AG09309 (cell line): ENCODE data around the gene CYTH1.

ENCODE experiments used
- DNase-seq: peaks from one replicate; pipeline ENCODE4 v3.0.0-alpha.2; 2010; ENCODE audit warnings: low read depth
- H3K4me3 ChIP-seq: 2 replicates; pipeline ENCODE4 v1.5.1; 2011; ENCODE audit warnings: mild to moderate bottlenecking, low read depth, low read length, moderate library complexity; ENCODE audit not compliant: control insufficient read depth
- TF ChIP-seq, protein P1 (sequence below): IDR thresholded peaks from 2 replicates; pipeline ENCODE4 v1.5.1; 2011; ENCODE audit warnings: mild to moderate bottlenecking, low read depth, low read length, inconsistent platforms; ENCODE audit not compliant: insufficient read depth, control insufficient read depth; ENCODE audit errors: missing control alignments

Gene CYTH1

DNA sequence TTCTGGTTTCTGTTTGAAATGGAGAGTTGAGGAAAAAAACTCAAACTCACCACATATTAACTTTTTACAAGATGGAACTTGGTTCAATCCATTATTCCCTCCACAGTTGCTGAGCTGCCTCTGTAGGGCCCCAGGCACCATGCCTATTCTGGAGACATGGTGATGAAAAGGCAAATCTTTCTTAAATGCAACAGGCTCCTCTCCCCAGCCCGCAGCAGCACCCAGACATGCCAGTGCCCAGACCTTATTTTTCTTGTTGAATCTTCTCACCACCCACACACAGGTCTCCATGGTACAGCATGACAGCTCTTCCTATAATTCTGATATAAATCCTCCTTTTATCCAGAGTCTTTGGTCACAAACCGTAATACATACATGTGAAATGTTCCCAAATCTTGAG is 7.6 kb downstream of the CYTH1 start:
- no peak overlapping the region for H3K4me3 ChIP-seq
- no peak for DNase-seq
- TF ChIP-seq, protein P1, sequence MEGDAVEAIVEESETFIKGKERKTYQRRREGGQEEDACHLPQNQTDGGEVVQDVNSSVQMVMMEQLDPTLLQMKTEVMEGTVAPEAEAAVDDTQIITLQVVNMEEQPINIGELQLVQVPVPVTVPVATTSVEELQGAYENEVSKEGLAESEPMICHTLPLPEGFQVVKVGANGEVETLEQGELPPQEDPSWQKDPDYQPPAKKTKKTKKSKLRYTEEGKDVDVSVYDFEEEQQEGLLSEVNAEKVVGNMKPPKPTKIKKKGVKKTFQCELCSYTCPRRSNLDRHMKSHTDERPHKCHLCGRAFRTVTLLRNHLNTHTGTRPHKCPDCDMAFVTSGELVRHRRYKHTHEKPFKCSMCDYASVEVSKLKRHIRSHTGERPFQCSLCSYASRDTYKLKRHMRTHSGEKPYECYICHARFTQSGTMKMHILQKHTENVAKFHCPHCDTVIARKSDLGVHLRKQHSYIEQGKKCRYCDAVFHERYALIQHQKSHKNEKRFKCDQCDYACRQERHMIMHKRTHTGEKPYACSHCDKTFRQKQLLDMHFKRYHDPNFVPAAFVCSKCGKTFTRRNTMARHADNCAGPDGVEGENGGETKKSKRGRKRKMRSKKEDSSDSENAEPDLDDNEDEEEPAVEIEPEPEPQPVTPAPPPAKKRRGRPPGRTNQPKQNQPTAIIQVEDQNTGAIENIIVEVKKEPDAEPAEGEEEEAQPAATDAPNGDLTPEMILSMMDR = no peak

DNA sequence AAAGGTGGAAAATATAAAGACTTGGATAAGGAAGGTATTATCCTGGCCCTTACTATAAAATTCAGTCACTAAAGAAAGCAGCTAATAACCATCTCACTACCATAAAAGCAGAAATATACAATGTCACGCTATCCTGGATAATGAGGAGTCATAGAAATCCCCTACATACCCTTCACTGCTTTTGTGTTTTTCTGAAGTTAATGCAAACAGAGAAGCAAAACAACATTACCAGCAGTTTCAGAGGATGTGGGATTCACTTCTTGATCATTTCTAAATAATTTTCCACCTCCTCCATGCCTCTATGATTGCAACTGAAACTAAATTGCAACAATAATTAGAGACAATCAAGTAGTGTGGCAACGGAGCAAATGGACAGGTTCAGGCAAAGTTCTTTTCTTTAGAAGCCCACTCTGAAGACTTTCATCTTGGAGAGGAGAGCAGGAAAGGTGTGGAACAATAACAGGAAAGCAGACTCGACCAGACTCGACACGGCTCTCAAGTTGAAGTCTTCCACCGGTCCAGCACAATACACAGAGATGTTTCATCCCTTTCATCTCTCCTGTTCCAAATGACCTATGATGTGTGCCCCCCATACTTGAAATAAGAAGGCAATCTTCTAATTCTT is 10.2 kb downstream of the CYTH1 start:
- no peak for DNase-seq
- TF ChIP-seq, protein P1 = no peak
- H3K4me3 ChIP-seq = no peak overlapping the region

DNA sequence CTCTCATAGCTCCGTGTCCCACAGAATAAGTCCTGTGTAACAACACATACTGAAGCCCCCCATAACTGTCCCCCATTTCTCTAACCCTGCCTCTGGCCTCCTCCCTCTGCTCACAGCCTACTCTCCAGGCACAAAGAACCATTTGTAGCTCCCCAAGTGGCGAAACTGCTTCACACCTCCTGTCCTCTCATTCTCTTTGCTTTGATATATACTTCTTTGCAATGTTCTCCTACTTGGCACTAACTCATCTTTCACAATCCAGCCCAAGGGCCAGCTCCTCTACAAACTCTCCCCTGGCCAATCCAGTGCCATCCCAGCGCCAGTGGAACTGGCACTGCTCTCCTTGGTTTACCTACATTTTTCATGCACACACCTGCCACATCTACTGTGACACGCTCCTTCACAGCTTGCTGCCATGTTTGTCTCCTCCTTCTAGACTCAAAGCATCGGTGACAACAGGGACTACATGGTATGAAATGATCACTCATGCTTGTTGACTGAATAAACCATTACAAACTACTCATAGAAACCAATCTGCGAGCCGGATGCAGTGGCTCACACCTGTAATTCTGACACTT is 12.8 kb downstream of the CYTH1 start:
- no peak for DNase-seq
- TF ChIP-seq, protein P1 = no peak
- H3K4me3 ChIP-seq = no peak overlapping the region

DNA sequence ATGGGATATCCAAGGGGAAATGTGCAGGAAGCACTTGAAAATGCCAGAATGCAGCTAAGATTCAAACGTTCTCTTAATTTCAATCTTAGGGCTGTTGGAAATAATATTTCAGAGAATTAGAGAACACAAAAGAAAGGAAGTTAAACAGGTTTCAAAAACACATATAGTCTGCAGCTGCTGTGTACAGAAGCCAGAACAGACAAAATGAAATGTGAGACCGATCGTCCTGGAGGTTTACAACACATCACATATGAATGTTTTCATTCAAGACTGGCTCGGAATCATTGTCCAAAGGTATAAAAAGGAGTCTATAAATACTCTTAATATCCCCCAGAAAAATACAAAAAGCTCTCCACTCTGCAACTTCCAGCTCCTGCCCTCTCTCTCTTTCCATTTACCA is 14.3 kb downstream of the CYTH1 start:
- DNase-seq = no peak
- TF ChIP-seq, protein P1 = no peak
- no peak overlapping the region for H3K4me3 ChIP-seq

DNA sequence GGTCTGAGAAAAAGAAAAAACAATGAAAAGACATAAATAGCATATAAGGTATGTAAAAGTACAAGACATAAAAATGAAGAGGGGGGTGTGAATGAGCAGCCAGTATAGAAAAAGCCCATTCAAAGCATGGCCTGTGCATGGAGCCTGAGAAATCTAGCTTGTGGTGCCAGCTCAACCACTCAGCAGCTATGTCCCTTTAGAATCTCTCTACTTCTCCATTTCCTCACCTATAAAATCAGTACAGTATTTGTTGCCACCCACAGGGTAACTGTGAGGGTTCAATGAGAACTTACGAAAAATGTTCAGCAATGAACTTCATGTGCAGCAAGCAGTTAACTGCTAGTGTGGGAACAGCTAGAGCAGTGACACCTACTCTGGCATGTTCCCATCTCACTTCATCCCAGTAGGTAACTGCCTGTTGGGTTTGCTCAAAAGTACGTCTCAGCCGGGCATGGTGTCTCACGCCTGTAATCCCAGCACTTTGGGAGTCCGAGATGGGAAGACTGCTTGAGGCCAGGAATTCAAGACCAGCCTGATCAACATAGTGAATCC is 15.3 kb downstream of the CYTH1 start:
- TF ChIP-seq, protein P1 = no peak
- DNase-seq = no peak
- H3K4me3 ChIP-seq = no peak overlapping the region

DNA sequence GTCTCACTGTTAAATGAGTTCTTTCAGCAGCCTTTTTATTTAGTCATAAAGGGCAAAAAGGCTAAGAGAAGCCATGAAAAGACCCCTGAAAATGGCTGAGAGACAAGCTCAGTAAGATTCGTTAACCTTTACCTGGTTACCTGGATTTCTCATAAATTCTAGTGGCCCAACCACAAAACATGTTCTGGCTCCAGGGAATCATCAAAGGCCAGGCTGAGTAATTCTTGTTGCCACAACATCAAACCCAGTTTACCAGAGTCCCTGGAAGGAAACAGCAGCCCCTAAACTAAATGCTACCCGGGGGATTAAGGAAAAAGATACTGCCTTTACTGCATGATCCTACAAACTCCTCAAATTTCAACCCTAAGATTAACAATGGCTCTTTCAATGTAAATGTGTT is 15.8 kb downstream of the CYTH1 start:
- TF ChIP-seq, protein P1 = no peak
- DNase-seq = no peak
- no peak overlapping the region for H3K4me3 ChIP-seq
